Hepatocyte (in vitro differentiated cells): ENCODE results near the gene RBM6.

Source experiments
- EZH2 ChIP-seq: fragments of 200-600 bp; sonication (generic); IDR thresholded peaks from 2 replicates; pipeline ENCODE4 v1.6.1; 2016; ENCODE audit warnings: antibody characterized with exemption, mild to moderate bottlenecking, borderline replicate concordance
- EZH2phosphoT487 ChIP-seq: fragments of 200-600 bp; sonication (generic); IDR thresholded peaks from one replicate; pipeline ENCODE4 v1.6.1; 2018; ENCODE audit warnings: antibody characterized with exemption, mild to moderate bottlenecking, low read depth, moderate library complexity; ENCODE audit not compliant: unreplicated experiment, severe bottlenecking
- TF ChIP-seq, protein P1 (sequence below): fragments of 200-600 bp; sonication (generic); IDR thresholded peaks from 2 replicates; pipeline ENCODE4 v1.5.1; 2016; ENCODE audit warnings: antibody characterized with exemption, mild to moderate bottlenecking; ENCODE audit not compliant: poor library complexity

DNA sequence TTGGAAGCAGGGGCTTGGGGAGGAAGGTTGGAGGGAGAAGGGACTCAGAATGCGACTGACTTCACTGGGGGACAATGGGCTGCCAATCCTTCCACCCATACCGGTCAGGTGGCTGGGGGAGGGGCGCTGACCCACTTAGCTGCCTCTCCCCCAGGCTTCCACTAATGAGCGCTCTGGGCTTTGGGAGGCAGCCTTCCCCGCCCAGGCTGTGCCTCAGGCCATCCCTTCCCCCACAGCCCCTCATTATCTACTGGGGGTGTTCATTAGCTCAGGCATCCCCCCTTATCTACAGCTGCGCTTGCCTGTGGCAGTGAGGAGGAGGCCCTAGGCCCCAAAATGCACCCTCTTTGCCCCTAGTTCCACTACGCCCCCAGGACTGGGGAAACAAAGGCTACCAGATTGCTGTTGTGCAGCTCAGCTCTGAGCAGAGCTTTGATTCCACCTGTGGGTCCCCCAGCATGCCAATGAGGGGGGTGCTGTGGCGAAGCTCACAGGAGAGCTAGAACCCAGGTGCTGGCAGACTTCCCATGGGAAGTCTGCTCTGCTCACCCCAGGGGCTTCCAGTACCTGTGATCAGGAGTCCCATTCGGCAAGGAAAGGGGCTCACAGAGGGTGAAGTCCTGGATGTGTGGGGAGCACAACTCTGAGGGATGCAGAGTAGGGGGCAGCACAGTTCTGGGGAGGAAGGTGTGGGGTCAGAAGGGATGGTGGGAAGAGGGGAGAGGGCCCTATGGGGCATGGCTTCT lies 185.8 kb downstream of the RBM6 start:
- TF ChIP-seq, protein P1, sequence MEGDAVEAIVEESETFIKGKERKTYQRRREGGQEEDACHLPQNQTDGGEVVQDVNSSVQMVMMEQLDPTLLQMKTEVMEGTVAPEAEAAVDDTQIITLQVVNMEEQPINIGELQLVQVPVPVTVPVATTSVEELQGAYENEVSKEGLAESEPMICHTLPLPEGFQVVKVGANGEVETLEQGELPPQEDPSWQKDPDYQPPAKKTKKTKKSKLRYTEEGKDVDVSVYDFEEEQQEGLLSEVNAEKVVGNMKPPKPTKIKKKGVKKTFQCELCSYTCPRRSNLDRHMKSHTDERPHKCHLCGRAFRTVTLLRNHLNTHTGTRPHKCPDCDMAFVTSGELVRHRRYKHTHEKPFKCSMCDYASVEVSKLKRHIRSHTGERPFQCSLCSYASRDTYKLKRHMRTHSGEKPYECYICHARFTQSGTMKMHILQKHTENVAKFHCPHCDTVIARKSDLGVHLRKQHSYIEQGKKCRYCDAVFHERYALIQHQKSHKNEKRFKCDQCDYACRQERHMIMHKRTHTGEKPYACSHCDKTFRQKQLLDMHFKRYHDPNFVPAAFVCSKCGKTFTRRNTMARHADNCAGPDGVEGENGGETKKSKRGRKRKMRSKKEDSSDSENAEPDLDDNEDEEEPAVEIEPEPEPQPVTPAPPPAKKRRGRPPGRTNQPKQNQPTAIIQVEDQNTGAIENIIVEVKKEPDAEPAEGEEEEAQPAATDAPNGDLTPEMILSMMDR, result no peak
- TF ChIP-seq EZH2, result no peak
- no peak for TF ChIP-seq EZH2phosphoT487
